Effector memory CD8-positive, alpha-beta T cell (primary cell): ENCODE measurements around the gene DPP3.

Experiments used
- ATAC-seq: fragments of 150-1000 bp; cut with Tn5 transposase; replicated peaks from 2 replicates; pipeline ENCODE4 v1.10.0; 2021; ENCODE audit warnings: mild to moderate bottlenecking, moderate library complexity
- DNase-seq, 3 experiments: peaks; one replicate each; pipeline ENCODE4 v3.0.0; 2021
- H3K27ac Mint-ChIP-seq, 2 donors: one replicate each; pipeline ENCODE4 v1.8.0; 2022; ENCODE audit warnings: mild to moderate bottlenecking in 2 of 2, mixed read lengths in 2 of 2, moderate library complexity in 2 of 2
- H3K27me3 Mint-ChIP-seq, 2 donors: one replicate each; pipeline ENCODE4 v1.8.0; 2022; ENCODE audit warnings: mixed read lengths in 2 of 2
- H3K36me3 Mint-ChIP-seq: one replicate; pipeline ENCODE4 v1.8.0; 2022; ENCODE audit warnings: mild to moderate bottlenecking, moderate library complexity, mixed read lengths; ENCODE audit not compliant: insufficient read depth
- H3K4me1 Mint-ChIP-seq, 2 donors: one replicate each; pipeline ENCODE4 v1.8.0; 2022; ENCODE audit warnings: low read depth in 2 of 2, mixed read lengths in 2 of 2
- H3K4me3 Mint-ChIP-seq, 2 donors: one replicate each; pipeline ENCODE4 v1.8.0; 2022; ENCODE audit warnings: mild to moderate bottlenecking in 2 of 2, mixed read lengths in 2 of 2, moderate library complexity in 2 of 2
- H3K9me3 Mint-ChIP-seq, 2 donors: one replicate each; pipeline ENCODE4 v1.8.0; 2022; ENCODE audit warnings: mixed read lengths in 2 of 2

The DPP3 gene

DNA sequence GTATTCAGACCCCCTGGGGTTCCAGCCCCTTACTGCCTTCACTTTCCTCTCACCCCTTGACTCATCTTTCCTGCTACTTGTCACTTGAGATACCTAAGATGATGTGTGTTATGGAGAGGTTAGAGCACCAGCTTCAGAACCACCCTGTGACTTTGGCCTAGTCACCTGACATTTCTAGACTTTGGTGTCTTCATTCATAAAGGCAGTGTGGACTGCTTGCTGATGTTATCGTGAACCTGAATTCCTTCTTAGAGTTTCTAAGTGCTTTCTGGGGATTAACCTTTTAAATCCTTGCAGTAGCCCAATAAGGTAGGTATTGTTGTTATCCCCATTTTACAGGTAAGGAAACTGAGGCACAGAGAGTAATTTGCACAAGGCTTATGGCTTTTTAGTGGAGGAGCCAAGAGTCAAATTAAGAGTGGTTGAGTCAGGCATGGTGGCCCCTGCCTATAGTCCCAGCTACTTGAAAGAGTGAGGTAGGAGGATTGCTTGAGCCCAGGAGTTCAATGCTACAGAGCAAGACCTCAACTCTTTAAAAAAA, 25.1 kb downstream of the DPP3 start:
- no peak for DNase-seq
- ATAC-seq = no peak
- Mint-ChIP-seq H3K4me3 (no peak overlapping the region), H3K36me3 (peaks cover 6% of the 10 kb centered on the region), H3K4me1 (no peaks in the 10 kb centered on the region), H3K27me3 (no peaks in the 10 kb centered on the region), H3K9me3 (no peaks in the 10 kb centered on the region), H3K27ac (no peak overlapping the region)

DNA sequence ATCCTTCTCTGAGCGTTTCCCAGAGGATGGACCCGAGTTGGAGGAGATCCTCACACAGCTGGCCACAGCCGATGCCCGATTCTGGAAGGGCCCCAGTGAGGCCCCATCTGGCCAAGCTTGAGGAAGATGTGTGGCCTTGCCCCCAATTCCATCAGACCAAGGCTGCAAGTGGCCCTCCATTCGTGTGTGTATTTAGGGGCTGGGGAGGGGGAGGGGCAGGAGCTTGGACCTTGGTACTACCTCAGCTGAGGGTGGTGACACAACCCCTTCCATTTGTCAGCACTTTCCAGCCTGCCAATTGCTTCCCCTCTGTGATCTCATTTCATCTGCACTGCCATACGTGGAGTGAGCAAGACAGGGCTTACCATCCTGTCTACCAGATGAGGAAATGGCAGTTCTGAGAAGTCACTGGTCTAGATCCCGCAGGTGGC, 28.9 kb downstream of the DPP3 start:
- no peak for ATAC-seq
- Mint-ChIP-seq H3K27me3 (no peaks in the 10 kb centered on the region), H3K9me3 (no peaks in the 10 kb centered on the region), H3K4me3 (no peak overlapping the region), H3K4me1 (peaks cover 8 to 16% of the 10 kb centered on the region in 2 donors), H3K27ac (peak overlapping the region; percentile 33 to 59), H3K36me3 (peaks cover 3% of the 10 kb centered on the region)
- no peak for DNase-seq

DNA sequence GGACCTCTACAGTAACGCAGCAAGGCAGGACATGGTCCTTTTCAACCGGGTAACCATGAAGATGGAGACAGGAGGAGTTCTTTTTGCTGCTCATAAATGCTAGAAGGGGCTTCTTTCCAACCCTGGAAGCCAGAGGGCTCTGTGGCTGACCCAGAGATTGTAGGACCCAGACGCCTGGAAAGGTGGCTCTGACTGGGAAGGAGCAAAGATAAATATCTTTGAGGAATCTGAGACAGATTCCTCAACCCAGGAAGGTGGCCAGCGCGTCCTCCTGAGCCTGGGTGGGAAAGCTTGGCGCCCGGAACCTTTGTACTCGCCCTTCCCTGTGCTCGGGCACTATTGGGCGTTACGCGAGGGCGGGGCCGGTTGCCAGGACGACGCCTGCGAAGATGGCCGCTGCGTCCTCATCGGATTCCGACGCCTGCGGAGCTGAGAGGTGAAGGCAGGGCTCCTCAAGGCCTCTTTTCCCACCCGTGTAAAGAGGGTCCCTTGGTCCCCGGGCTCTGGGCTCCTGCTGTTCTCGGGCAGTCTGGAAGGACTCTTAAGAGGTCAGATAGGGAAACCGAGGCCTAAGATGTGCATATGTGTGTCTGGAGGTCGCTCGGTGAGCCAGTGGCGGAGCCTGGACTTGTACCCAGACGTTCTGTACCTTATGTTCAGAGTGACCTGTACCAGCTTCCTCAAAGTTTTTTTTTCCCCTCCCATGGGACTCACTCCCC, 30.2 kb downstream of the DPP3 start, which contains the start of gene BBS1:
Gene BBS1 (plus strand): TSS at position 365 of the 719 bp plus-strand sequence. CDS start 25 bp downstream, at position 390.
- H3K4me1 Mint-ChIP-seq = peaks cover 10 to 16% of the 10 kb centered on the region in 2 donors
- peak within 1 kb of the TSS; percentile 81 to 84 for H3K27ac Mint-ChIP-seq
- peak; percentile 78 to 82 (median 79) for DNase-seq
- H3K4me3 Mint-ChIP-seq = peak within 1 kb of the TSS; percentile 86 to 91
- H3K9me3 Mint-ChIP-seq = no peaks in the 10 kb centered on the region
- peaks cover 8% of the 10 kb centered on the region for H3K36me3 Mint-ChIP-seq
- peak; percentile 99 for ATAC-seq
- no peaks in the 10 kb centered on the region for H3K27me3 Mint-ChIP-seq

DNA sequence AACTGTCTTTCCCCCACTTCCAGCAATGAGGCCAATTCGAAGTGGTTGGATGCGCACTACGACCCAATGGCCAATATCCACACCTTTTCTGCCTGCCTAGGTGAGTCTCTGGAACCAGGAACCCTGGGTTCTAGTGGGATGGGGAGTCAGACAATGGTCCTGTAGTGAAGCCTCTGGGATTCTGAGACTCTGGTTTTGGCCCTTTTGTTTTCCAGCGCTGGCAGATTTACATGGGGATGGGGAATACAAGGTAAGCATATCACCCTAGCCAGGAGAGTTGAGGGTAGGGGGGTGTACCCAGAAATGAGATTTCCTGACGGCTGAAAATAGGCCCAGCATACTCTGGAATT, 30.7 kb downstream of the DPP3 start:
- Mint-ChIP-seq H3K36me3 (peaks cover 11% of the 10 kb centered on the region), H3K4me3 (peak overlapping the region; percentile 86 to 91), H3K27me3 (no peaks in the 10 kb centered on the region), H3K9me3 (no peaks in the 10 kb centered on the region), H3K27ac (peak overlapping the region; percentile 81 to 84), H3K4me1 (peaks cover 10 to 16% of the 10 kb centered on the region in 2 donors)
- ATAC-seq (no peak), DNase-seq (no peak)

DNA sequence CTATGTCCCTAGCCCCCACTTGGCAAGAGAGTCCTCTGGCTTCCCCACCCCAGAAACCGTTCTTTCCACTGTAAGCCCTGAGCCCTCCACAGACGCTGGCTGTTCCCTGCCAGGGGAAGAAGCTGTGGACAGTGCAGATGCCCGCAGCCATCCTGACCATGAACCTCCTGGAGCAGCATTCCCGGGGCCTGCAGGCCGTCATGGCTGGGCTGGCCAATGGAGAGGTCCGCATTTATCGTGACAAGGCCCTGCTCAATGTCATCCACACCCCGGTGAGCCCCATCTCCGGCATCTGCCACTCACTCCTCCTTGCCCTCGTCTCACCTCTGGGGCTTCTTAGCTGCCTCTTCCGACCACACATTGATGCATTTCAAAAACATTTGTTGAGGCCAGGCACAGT, 43.4 kb downstream of the DPP3 start:
- DNase-seq (no peak), ATAC-seq (no peak)
- no peak overlapping the region for H3K4me3 Mint-ChIP-seq
- no peaks in the 10 kb centered on the region for H3K9me3 Mint-ChIP-seq
- H3K4me1 Mint-ChIP-seq = no peaks in the 10 kb centered on the region
- peaks cover 28% of the 10 kb centered on the region for H3K36me3 Mint-ChIP-seq
- no peaks in the 10 kb centered on the region for H3K27me3 Mint-ChIP-seq
- H3K27ac Mint-ChIP-seq = no peak overlapping the region

DNA sequence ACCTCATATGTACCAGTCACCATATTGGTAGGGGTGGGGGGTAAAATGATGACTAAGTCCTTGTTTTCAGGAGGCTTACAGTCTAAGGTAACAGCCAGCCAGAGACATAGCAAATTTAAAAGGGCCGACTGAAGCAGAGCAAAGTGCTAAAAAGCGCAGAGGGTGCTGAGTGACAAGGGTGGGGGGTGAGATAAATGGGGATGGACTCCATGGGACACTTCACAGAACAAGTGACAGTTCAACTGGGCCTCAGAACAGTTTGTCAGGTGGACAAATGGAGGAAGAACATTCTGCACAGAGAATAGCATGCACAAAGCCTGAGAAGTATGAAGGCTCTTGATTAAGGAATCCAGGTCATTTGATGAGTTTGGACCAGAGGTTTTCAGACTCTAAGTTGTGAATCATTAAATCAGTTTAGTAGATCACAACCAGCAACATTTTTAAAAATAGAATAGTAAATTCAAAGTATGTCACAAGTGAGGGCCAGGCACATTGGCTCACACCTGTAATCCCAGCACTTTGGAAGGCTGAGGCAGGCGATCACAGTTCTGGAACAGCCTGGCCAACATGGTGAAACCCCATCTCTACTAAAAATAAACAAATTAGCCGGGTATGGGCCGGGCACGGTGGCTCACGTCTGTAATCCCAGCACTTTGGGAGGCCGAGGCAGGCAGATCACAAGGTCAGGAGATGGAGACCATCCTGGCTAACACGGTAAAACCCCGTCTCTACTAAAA, 44.2 kb downstream of the DPP3 start:
- H3K4me3 Mint-ChIP-seq = no peak overlapping the region
- DNase-seq (no peak), ATAC-seq (no peak)
- peaks cover 0 to 3% of the 10 kb centered on the region in 2 donors for H3K4me1 Mint-ChIP-seq
- H3K36me3 Mint-ChIP-seq = peaks cover 26% of the 10 kb centered on the region
- H3K27me3 Mint-ChIP-seq = no peaks in the 10 kb centered on the region
- H3K9me3 Mint-ChIP-seq = no peaks in the 10 kb centered on the region
- no peak overlapping the region for H3K27ac Mint-ChIP-seq

DNA sequence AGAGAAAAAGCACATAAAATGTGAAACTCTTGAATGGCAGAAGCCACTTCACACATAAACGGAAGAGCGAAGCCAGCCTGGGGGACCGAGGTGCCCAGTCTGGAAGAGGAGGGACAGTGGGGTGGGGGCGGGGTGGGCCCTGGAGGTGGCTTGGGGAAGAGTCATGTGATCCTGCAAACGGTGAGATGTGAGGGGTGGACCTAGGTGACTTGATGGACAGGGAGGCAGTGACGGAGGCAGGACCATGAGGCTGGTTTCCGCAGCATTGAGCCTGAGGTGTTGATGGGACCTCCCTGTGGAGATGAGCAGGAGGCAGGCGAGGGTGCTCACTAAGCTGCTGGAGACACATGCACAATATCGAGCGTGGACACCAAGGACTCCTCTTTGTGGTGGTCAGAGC, 48.8 kb downstream of the DPP3 start:
- Mint-ChIP-seq H3K27ac (no peak overlapping the region), H3K9me3 (no peaks in the 10 kb centered on the region), H3K4me1 (peaks cover 14% of the 10 kb centered on the region in 2 donors), H3K4me3 (no peak overlapping the region), H3K27me3 (no peaks in the 10 kb centered on the region), H3K36me3 (peaks cover 22% of the 10 kb centered on the region)
- DNase-seq (no peak), ATAC-seq (no peak)

DNA sequence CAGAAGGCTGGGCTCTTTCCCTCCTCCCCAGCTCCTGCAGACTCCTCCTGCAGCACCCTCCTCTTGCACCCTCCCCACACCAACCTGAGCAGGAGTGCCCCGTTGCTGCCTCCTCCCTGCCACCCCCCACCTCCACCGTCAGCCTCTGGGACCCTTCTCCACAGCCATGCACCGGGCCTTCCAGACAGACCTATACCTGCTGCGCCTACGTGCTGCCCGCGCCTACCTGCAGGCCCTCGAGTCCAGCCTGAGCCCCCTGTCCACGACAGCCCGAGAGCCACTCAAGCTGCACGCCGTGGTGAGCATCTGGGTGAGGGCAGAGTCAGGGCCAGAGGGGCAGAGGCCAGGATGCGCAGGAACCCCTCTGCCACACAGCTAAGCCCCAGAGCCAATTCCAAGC, 49.4 kb downstream of the DPP3 start:
- Mint-ChIP-seq H3K4me1 (peaks cover 14% of the 10 kb centered on the region in 2 donors), H3K36me3 (peaks cover 23% of the 10 kb centered on the region), H3K9me3 (no peaks in the 10 kb centered on the region), H3K4me3 (no peak overlapping the region), H3K27me3 (no peaks in the 10 kb centered on the region), H3K27ac (peak overlapping the region in 1 of 2 donors; percentile 6)
- DNase-seq (no peak), ATAC-seq (no peak)

DNA sequence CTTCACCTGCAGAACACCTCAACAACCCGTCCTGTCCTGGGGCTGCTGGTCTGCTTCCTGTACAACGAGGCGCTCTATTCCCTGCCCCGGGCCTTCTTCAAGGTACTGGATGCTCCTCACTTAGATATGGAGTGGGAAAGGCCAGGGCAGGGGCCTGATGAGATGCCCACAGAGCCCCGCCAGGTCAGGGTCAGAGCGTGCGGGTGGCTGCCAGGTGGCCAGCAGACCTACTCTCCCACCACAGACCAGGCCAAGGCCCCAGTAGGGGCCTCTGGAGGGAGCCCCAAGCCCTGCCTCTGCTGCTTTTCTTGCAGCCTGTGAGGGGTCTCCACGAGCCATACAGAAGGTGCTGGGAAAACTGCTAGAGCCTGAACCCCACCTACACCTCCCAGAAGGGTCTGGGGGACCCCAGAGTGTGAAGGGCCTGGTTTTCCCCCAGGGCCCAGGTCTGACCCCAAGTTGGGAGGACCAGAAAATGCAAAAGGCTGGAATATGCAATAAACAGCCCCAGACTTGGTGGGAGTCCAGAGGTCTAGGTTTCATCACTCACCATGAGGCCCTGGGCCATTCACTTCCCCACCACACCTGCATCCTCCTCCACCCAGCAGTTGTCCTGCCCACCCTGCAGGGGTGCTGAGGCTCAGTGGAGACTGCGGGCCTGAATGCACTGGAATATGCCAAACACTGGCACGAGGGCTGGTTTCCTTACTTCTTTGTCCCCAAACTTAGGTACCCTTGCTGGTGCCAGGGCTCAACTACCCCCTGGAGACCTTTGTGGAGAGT, 50.9 kb downstream of the DPP3 start:
- Mint-ChIP-seq H3K27me3 (no peaks in the 10 kb centered on the region), H3K4me3 (no peak overlapping the region), H3K4me1 (peaks cover 16 to 23% of the 10 kb centered on the region in 2 donors), H3K36me3 (peaks cover 28% of the 10 kb centered on the region), H3K27ac (peak overlapping the region; percentile 10 to 78), H3K9me3 (no peaks in the 10 kb centered on the region)
- DNase-seq (no peak), ATAC-seq (no peak)

DNA sequence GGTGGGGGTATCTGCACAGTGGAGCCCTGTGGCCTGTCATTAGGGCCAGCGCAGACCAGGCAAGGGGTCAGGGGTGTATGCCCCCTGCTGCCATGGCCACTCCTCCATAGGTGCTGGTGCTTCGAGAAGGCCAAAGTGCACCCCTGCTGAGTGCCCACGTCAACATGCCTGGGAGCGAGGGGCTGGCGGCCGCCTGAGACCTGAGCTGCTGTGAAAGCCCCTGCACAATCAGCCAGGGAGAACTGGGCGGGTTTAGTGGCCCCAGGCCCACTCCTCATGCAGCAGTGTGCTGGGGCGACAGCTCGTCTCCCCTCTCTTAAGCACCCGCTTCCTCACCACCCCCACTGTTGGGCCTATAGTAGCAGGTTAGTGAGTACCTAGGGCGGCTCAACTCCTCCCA, 51.6 kb downstream of the DPP3 start:
- Mint-ChIP-seq H3K9me3 (no peaks in the 10 kb centered on the region), H3K4me1 (peaks cover 16 to 23% of the 10 kb centered on the region in 2 donors), H3K36me3 (peaks cover 30% of the 10 kb centered on the region), H3K4me3 (no peak overlapping the region), H3K27me3 (no peaks in the 10 kb centered on the region), H3K27ac (peak overlapping the region in 1 of 2 donors; percentile 75)
- DNase-seq = no peak
- ATAC-seq = no peak

DNA sequence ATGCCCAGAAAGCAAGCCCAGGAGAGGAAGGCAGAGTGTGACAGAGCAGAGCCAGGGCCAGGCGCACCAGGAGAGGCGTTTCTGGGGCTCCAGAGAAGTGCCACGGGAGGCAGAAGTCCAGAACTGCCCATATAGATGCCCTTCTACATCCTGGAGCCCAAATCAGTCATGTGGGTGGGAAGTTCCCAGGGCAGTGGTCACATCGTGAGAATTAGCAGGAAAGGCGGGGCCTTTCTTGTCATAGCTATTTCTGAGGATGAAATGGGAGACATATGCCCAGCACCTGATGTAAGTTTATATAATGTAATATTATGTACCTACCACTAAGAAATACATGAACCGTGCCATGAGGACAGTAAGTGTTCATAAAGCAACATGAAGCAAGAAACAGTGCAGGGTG, 52.5 kb downstream of the DPP3 start:
- ATAC-seq (no peak), DNase-seq (no peak)
- Mint-ChIP-seq H3K27me3 (no peaks in the 10 kb centered on the region), H3K4me3 (no peak overlapping the region), H3K9me3 (no peaks in the 10 kb centered on the region), H3K36me3 (peaks cover 36% of the 10 kb centered on the region), H3K27ac (peak overlapping the region; percentile 75 to 89), H3K4me1 (peaks cover 16 to 23% of the 10 kb centered on the region in 2 donors)

DNA sequence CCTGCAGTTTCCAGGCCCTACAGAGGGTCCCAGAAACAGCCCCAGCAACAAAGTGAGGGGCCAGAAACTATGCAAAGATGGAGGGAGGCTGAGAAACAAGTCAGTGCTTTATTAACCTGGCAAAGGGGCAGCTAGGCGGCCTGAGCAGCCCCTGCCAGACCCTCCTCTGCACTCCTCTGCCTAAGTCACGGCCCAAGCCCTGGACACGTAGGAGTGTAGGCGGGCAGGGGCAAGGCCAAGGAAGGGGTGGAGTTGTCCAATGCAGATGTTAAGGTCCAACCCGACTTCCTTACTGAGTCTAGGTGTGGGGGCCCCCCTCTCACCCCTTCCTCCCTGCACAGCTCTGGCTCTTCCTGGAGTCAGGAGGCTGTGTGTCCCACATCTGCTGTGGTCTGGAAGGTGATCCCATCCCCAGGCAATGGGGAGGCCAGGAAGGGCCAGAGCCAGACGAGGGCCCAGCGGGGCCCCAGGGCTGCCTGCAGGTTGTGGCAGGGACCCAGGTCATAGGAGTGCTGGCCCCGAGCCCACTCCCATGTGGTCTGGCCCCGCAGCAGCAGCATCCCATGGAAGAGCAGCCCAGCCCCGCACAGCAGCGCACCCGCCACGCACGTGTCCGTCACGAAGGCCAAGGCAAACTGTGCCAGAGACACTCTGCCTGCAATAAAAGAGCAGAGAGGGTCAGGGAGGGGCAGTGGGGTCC, 59.1 kb downstream of the DPP3 start:
- H3K4me1 Mint-ChIP-seq = peaks cover 29 to 36% of the 10 kb centered on the region in 2 donors
- H3K36me3 Mint-ChIP-seq = peaks cover 44% of the 10 kb centered on the region
- no peak for ATAC-seq
- no peaks in the 10 kb centered on the region for H3K27me3 Mint-ChIP-seq
- peak overlapping the region in 1 of 2 donors; percentile 38 for H3K27ac Mint-ChIP-seq
- H3K9me3 Mint-ChIP-seq = no peaks in the 10 kb centered on the region
- DNase-seq = no peak
- no peak overlapping the region for H3K4me3 Mint-ChIP-seq

DNA sequence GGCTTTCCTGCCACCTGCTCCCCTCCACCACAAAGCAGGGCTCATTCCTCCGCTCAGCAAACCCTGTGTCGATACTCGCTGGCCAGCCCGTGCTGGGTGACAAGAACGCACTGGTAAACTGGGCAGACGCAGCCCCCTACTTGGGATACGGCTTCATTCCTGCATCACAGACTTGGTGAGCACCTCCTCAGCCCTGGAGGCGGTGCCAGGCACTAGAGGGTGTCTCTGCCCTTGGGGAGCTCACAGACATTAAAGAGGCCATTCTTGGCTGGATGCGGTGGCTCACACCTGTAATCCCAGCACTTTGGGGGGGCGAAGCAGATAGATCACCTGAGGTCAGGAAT, 59.6 kb downstream of the DPP3 start:
- ATAC-seq = no peak
- no peaks in the 10 kb centered on the region for H3K9me3 Mint-ChIP-seq
- no peak for DNase-seq
- H3K27me3 Mint-ChIP-seq = no peaks in the 10 kb centered on the region
- H3K4me3 Mint-ChIP-seq = no peak overlapping the region
- H3K36me3 Mint-ChIP-seq = peaks cover 40% of the 10 kb centered on the region
- no peak overlapping the region for H3K27ac Mint-ChIP-seq
- H3K4me1 Mint-ChIP-seq = peaks cover 31 to 38% of the 10 kb centered on the region in 2 donors
